ENCODE measurements around the gene CUL3.
"Not testable (repeated sequence)": the region's sequence is repeated elsewhere in the genome, so short reads cannot be mapped to it uniquely, and the experiment has no call there.

Gene CUL3

DNA sequence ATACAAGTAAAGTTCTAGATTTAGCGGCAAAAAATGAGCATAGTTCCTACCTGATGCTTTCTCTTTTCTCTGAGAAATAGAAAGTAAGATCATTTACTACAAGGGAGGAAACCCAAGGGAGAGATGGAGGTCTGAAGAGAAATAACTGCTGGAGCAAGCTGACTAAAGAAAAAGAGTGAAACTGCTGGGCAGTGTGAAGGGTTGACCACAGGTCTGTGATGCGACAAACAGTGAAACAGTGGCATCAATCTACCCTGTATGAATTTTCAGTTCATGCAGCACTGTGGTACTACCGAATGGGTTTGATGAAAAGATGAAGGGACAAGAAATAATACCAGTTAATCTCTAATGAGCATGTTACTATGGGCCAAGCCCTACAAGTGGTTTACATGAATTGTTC lies 52.2 kb downstream of the CUL3 start:
- DNase-seq, result no peak

DNA sequence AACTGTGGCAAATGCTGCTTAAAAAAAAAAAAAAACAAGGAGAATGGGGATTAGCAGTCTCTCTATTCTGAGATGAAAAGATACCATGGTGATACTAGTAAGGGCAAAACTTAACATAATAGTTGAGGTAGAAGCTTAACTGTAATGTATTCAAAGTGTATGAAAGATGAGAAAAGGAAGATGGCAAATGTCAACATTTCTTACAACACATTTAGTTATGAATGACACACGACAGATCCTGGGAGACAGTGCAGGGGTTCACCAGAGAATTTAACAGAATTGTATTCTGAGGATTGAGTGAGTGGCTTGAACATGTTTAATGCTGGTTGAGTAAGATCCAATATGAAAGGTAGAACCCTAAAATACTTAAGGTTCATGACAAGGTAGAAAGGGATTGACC lies 52.7 kb downstream of the CUL3 start:
- no peak for DNase-seq

DNA sequence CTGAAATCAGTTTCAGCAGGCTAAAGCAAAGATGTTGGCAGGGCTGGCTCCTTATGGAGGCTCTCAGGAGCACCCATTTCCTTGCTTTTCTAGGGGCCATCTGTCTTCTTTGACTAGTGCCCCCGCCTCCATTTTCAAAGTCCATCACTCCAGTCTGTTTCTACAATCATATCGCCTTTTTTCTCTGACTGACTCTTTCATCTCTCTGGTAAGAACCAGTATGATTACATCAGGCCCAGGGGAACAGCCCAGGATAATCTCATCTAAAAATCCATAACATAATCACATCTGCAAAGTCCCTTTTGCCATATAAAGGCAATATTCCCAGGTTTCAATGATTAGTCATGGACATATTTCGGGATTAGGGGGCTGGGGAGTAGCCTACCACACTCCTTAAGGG lies 57.0 kb downstream of the CUL3 start:
- no peak for DNase-seq

DNA sequence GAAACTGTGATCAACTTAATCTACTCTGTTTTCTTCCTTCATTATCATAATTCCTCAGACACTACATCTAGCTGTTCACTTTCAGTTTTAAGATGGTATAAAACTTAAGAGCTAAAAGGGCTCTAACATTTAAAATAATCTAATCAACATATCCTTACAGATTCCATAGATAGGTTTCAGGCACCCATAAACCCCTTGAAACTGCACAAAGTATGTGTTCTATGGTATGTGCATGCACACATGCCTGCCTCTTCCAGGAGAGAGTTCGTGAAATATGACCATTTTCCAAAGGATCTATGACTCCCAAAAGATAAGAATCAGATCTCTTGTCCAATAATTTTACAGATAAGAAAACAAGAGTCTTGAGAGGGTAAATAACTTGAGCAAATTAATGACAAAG lies 59.4 kb downstream of the CUL3 start:
- DNase-seq, result no peak

DNA sequence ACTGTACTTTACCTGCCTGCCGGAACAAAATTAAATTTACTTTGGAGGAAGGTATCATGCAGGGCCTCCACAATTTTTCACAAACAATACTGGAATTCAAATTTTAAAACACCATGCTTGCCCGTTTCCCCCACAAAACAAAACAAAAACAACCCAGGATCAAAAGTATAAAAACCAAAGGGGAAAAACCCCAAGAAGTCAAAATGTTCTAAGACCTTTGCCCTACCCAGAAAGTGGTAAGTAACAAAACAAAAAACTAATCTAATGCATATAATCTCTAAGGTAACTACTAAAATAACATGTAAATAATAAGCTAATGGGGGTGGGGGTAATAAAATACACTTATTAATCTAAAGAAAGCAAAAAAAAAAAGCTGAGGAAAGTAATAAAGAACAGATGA lies 60.5 kb downstream of the CUL3 start:
- DNase-seq, result no peak

DNA sequence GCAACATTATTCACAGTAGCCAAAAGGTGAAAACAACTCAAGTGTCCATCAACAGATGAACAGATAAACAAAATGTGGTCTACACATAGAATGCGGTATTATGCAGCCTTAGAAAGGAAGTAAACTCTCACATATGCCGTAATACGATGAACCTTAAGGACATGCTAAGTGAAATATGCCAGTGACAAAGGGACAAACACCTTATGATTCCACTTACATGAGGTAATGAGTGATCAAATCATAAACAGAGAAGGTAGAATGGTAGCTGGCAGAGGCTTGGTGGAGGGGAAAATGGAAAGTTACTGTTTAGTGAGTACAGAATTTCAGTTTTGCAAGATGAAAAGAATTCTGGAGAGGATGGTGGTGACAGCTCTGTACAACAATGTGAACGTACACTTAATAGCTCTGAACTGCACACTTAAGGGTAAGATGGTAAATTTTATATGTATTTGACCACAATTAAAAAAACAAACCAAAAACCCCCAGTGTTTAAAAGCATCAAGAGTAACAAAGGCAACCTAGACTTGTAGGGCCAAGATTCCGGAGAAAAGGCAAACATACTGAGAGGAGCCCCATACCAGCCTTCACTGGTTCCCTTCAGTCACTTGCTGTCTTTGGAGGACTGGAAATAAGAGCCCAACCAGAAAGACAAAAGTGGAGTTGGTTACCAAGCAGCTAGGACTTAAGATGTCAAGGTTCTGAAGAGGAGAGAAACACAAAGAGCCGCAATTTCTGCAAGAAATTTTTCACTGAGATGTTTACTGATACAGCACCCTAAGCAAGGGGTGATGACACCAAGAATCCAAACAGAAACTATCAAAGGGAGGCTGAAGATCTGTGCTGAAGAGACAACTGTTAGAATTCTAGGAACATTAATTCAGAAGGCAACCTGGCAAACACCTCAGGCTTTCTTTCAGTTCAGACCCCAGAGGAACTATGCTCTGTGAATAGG lies 61.3 kb downstream of the CUL3 start:
- no peak for DNase-seq

DNA sequence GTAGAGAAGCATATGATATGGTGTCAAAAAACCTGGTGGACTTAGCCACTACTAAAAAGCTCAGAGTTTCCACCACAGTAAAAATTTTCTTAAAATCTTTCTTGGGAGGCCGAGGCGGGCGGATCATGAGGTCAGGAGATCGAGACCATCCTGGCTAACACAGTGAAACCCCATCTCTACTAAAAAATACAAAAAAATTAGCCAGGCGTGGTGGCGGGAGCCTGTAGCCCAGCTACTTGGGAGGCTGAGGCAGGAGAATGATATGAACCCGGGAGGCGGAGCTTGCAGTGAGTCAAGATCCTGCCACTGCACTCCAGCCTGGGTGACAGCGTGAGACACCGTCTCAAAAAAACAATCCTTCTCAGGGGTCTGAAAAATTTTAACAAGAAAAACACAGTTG lies 62.7 kb downstream of the CUL3 start:
- not testable (repeated sequence) for DNase-seq

DNA sequence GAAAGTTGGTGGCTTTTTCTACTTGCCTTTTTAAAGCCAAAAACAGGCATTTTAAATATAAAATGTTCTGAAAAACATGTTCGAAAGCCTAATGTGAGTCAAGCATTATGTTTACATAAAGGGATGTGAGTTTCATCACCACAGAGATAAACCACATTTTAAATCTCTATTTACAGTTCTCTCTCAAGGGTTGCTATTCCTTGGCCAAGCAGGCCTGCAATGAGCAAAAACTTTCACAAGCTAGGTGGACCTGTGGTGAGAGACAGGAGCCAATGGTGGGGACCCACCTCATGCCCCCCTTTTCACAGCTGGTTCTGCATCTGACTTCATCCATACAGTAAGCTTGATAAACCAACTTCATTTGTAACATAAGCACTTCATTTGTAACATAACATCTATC lies 65.1 kb downstream of the CUL3 start:
- peak; percentile 11 for DNase-seq

DNA sequence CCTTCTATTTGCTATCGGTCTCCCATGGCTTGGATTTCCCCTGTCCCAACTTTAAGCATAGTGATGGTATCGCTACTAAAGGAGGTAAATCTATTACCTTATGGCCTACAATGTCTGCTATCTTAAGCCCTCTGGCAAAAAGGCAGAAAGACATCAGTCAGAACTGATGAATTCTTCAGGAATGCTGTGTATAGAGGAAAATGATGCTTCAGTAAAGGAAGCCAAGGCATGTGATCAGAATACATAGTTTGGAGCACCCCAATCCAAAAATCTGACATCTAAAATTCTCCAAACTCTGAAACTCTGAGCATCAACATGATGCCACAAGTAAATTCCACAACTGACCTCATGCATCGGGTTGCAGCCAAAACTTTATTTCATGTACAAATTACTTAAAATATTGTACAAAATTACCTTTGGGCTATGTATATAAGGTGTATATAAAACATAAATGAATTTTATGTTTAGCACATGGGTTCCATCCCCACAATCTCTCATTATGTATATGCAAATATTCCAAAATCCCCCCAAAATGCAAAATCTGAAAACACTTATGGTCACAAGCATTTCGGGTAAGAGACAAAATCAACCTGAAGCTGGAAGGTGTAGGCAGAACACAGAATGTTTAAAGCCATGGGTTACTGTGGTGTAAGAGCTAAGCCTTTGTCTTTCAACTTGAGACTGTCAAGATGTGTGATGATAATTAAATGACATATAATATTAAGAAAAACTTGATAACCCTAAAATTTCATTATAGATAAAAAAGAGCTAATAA lies 66.2 kb downstream of the CUL3 start:
- DNase-seq, result peak; percentile 57

DNA sequence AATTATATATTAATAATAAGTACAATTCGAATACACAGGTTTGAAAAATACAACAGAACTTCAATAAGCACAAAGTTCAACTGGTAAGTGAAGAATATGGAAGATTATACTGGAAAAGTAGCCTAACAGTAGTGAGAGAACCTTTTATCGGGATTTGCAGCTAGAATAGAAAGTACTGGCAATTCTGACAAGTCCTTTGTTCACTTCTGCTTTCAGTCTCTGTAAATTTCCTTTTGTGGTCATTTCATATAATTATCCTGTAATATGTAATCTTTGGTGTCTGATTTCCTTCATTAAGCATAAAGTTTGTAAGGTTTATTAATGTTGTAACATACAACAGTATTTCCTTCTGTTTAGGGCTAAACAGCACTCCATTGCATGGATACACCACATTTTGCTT lies 67.2 kb downstream of the CUL3 start:
- DNase-seq, result no peak

DNA sequence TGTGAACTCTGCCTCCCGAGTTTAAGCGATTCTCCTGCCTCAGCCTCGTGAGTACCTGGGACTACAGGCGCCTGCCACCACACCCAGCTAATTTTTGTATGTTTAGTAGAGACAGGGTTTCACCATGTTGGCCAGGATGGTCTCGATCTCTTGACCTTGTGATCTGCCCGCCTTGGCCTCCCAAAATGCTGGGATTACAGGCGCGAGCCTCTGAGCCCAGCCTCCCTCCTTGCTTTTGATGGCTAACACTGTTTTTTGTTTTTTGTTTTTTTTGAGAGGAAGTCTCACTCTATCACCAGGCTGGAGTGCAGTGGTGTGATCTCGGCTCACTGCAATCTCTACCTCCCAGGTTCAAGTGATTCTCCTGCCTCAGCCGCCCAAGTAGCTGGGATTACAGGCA lies 68.8 kb downstream of the CUL3 start:
- DNase-seq, result not testable (repeated sequence)

DNA sequence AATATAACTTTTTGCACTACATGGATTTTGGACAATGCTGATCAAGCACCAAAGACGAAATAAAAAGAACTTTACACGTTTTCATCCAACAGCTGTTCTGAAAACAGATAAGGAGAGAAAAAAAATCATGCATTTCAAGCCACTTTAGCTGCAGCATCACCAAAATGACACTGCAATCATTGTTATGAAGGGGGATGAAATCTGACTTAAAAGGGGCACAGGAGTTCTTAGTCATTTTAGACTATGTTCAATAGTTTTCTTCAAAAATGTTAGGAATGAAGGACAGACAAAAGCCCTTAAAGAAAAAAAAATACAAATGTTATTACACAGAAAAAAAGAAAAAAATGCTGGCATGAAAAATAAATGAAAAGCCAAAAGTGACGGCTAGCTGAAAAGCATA lies 71.2 kb downstream of the CUL3 start:
- DNase-seq, result no peak

DNA sequence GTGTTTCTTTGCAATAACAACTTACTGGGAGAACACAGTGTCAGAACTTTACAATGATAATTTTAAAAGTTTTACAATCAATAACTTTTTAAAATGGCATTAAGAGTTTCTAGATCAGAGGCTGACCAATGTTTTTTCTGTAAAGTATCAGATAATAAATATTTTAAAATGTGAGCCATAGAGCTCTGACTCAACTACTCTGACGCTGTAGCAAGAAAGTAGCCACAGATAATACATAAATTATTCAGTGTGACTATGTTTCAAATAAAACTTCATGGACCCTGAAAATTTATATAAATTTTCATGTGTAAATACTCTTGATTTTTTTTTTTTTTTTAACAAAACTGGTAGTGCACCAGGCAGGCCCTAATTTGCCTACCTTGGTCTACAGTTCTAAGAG lies 77.4 kb downstream of the CUL3 start:
- no peak for DNase-seq

DNA sequence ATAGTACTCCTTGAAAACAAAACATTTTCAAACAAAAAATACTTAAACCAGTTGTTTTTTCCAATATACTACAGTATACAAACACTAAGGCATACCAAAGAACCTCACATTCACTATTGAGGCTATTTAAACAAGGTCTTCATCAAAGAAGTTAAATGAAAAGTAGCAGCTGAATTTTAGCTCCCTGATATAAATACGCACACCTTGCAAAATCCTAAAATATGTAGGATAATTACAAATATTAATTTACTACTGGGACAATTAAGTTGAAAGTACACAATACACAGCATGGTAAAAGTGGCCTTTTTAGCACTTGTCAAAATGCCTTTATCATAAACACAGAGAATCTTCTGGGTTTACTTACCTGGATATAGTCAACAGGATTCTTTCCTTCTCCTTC lies 78.7 kb downstream of the CUL3 start:
- DNase-seq, result no peak

DNA sequence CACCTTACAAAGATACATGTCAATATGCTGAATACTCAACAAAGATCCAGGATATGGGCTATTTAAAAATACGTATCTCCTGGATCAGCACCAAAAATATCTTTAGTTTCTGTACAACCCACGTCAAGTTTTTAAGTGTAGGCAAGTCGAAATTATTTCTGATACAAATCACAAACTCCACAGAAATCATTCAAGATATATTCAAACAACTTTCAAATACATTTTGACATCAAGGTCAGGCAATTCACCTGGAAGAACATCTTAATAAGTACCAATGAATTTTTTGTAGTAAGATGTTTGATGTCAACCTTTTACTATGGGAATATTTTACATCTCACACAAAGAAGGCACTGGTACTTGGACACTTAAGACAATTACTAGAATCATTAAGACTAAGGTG lies 86.2 kb downstream of the CUL3 start:
- DNase-seq, result no peak

DNA sequence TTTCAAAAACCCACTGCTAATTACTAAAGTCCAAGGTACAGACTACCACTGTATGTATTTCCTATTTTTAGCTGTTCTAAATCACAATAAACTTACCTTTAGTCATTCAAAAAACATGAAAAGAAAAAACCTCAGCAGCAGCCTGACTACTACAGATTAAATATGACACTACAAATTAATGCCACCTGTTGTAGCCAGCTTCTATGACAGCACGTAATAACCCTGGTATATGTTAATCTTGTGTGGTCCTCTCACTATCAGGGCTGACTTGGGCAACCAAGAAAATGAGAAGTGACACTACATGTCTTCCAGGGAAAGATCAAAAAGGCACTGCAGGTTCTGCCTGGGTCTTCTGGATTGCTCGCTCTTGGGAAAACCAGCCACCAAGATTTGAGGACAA lies 92.6 kb downstream of the CUL3 start:
- DNase-seq, result no peak

DNA sequence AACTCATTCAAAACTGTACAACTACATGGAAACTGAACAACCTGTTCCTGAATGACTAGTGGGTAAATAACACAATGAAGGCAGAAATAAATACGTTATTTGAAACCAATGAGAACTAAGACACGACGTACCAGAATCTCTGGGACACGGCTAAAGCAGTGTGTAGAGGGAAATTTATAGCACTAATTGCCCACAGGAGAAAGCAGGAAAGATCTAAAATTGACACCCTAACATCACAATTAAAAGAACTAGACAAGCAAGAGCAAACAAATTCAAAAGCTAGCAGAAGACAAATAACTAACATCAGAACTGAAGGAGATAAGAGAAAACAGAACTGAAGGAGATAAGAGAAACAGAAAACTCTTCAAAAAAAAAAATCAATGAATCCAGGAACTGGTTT lies 97.2 kb downstream of the CUL3 start:
- not testable (repeated sequence) for DNase-seq

DNA sequence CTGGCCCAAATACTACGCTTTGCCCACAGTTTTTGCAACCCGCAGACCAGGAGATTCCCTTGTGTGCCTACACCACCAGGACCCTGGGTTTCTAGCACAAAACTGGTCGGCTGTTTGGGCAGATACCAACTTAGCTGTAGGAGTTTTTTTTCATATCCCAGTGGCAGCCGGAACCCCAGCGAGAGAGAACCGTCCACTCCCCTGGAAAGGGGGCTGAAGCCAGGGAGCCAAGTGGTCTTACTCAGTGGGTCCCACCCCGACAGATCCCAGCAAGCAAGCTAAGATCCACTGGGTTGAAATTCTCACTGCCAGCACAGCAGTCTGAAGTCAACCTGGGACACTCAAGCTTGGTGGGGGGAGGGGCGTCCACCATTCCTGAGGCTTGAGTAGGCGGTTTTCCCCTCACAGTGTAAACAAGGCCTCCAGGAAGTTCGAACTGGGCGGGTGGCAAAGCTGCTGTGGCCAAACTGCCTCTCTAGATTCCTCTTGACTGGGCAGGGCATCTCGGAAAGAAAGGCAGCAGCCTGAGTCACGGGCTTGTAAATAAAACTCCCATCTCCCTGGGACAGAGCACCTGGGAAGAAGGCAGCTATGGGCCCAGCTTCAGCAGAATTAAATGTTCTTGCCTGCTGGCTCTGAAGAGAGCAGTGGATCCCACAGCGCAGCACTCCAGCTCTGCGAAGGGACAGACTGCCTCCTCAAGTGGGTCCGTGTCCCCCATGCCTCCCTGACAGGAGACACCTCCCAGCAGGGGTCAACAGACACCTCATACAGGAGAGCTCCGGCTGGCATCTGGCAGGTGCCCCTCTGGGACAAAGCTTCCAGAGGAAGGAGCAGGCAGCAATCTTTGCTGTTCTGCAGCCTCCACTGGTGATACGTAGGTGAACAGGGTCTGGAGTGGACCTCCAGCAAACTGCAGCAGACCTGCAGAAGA lies 99.8 kb downstream of the CUL3 start:
- peak; percentile 82 for DNase-seq

DNA sequence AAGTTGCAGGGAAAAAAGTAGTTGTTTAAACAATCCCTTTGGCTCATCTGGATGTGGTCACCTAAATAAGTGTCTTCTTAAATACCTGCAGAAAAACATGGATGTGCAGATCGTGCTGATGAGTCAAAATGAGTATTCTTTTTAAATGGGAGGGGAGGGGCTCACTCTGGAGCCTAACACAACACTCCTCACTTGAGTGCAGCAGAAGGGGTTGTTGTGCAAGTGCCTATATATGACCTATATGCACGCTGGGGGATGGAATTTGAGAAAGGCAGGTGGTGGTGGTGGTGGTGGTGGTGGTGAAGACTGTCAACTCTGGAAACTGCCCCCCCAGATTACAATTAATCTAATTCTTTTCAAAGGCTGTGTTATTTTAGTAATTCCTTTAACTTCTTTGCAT lies 105.3 kb downstream of the CUL3 start:
- no peak for DNase-seq

DNA sequence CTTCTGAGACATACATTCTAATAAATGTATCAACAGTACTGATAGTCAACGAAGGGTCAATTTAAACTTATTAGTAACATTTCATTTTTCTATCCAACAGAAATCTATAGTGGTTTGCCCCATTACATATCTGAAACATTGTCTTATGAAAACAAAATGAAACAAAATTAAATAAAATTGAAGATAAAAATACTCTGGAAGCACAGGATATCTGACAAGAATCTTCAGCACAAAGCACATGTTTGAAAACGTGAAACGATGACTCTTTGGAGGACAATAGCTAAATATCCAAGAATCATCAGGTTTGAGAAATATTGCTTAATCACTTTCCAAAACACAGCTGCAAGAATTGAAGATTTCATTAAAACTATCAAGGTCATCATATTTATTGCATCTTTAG lies 112.3 kb downstream of the CUL3 start:
- DNase-seq, result no peak

DNA sequence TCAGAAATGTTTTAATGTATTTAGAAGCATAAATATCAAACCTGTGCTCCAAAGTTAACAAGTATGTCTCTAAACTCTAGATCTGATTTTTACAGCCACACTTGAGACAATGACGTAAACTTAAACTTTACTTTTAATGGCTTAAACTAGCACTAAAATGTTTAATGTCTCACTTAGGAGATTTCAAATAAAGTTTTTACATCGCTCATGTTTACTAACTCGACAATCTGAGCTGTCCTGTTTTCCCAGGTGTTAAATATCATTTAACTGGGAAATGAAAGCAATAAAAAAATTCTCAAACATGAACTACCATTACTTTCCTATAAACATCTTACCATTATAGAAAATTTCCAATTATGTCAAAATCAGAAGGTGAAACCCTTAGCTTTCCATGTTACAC lies 113.0 kb downstream of the CUL3 start:
- DNase-seq, result no peak

DNA sequence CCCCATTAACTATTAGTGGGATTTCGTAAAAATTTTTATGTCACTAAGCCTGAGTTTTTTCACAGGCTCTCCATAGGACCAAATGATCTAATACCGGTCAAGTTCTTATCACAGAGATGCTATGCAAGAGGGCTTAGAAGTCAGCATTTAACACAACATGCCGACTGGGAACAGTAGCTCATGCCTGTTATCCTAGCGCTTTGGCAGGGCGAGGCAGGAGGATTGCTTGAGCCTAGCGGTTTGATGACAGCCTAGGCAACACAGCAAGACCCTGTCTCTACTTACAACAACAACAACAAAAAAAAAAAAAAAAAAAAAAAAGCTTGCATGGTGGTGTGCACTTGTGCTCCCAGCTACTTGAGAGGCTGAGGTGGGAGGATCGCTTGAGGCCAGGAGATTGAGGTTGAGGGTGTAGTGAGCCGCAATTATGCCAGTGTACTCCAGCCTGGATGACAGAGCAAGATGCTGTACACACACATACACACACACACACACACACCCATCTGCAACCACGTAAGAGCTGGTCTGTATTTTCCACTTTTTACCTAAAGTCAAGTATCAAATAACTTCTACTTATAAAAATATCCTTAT lies 115.7 kb downstream of the CUL3 start:
- DNase-seq, result no peak
